ENCODE results near the gene RNF2. TPM values are rescaled to one million over a fixed set of nuclear protein-coding genes. Genes with fewer than 3 reads are reported as not detected.

Gene RNF2
- polyA plus RNA-seq, 3 donors: 15.5 to 25.2 (median 19.3) TPM

DNA sequence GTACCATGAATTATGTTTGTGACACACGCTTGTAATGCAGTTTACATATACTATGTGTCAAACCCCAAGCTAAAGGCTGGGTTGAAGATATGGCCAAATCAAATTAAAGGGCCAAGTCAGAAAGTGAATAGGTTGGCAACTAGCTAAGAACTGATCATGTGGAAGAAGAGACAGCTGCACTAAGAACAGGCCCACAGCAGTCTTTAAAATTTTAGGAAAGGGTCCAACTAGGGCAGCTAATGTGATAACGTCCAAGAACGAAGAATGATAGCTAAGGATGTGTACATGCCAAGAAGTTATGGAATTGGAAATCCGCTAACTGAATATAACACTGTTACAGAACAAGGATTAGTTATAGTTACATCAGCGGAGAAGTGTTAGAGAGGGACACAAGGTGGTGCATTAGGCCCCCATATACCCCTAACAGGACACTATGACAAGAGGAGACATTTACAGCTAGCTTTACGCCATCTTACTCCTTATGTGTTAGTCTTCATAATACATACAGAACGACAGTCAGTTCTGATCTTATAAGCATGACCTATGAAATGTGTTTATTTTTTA, 6.5 kb upstream of the RNF2 start:
- Mint-ChIP-seq H3K27ac (no peak overlapping the region), H3K9me3 (peaks cover 0 to 3% (median 0%) of the 10 kb centered on the region in 7 donors), H3K4me3 (no peak overlapping the region), H3K4me1 (peaks cover 10% of the 10 kb centered on the region), H3K27me3 (ENCODE audit: low read depth in 3 of 3) (peaks cover 1 to 3% (median 2%) of the 10 kb centered on the region in 3 donors), H3K36me3 (no peaks in the 10 kb centered on the region)
- no peaks in the 10 kb centered on the region for H3K27me3 ChIP-seq (ENCODE audit: control insufficient read depth in 2 of 2, insufficient read depth in 2 of 2, low read length in 2 of 2)
- H3K36me3 ChIP-seq (replicated peaks in 1 of 2; ENCODE audit: control insufficient read depth in 1 of 2, insufficient read depth in 2 of 2, low read length in 2 of 2): no peaks in the 10 kb centered on the region
- no peak overlapping the region for H3K4me3 ChIP-seq (replicated peaks in 1 of 3; ENCODE audit: low read depth in 2 of 3, low read length in 3 of 3)
- no peaks in the 10 kb centered on the region for H4K20me1 ChIP-seq (ENCODE audit: insufficient read depth, low read length)
- no peak overlapping the region for H3K27ac ChIP-seq (ENCODE audit: low read depth in 1 of 2, low read length in 2 of 2)
- no peaks in the 10 kb centered on the region for H3K79me2 ChIP-seq (ENCODE audit: insufficient read depth, low read length)
- H3K4me1 ChIP-seq (ENCODE audit: control insufficient read depth in 1 of 2, insufficient read depth in 2 of 2, low read length in 2 of 2): peaks cover 7 to 9% of the 10 kb centered on the region in 2 donors
- WGBS (ENCODE audit: insufficient coverage): no CpG with 5 or more reads among the region's 7 CpGs
- no peak for DNase-seq
- intact Hi-C loops (cut with micrococcal nuclease): no loop called here
- H3K4me2 ChIP-seq (replicated peaks; ENCODE audit: extremely low read depth, low read length, poor library complexity, severe bottlenecking): no peak overlapping the region
- H3K9ac ChIP-seq (ENCODE audit: insufficient read depth, low read length, poor library complexity, severe bottlenecking): no peak overlapping the region
- TF ChIP-seq, protein P1, sequence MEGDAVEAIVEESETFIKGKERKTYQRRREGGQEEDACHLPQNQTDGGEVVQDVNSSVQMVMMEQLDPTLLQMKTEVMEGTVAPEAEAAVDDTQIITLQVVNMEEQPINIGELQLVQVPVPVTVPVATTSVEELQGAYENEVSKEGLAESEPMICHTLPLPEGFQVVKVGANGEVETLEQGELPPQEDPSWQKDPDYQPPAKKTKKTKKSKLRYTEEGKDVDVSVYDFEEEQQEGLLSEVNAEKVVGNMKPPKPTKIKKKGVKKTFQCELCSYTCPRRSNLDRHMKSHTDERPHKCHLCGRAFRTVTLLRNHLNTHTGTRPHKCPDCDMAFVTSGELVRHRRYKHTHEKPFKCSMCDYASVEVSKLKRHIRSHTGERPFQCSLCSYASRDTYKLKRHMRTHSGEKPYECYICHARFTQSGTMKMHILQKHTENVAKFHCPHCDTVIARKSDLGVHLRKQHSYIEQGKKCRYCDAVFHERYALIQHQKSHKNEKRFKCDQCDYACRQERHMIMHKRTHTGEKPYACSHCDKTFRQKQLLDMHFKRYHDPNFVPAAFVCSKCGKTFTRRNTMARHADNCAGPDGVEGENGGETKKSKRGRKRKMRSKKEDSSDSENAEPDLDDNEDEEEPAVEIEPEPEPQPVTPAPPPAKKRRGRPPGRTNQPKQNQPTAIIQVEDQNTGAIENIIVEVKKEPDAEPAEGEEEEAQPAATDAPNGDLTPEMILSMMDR (IDR thresholded peaks at IDR 0.05): no peak
- H3K9me3 ChIP-seq (replicated peaks in 1 of 2; ENCODE audit: control insufficient read depth in 1 of 2, insufficient read depth in 1 of 2, low read length in 2 of 2): no peaks in the 10 kb centered on the region
- H2AFZ ChIP-seq (ENCODE audit: insufficient read depth, low read depth, low read length, poor library complexity, severe bottlenecking): no peak overlapping the region

DNA sequence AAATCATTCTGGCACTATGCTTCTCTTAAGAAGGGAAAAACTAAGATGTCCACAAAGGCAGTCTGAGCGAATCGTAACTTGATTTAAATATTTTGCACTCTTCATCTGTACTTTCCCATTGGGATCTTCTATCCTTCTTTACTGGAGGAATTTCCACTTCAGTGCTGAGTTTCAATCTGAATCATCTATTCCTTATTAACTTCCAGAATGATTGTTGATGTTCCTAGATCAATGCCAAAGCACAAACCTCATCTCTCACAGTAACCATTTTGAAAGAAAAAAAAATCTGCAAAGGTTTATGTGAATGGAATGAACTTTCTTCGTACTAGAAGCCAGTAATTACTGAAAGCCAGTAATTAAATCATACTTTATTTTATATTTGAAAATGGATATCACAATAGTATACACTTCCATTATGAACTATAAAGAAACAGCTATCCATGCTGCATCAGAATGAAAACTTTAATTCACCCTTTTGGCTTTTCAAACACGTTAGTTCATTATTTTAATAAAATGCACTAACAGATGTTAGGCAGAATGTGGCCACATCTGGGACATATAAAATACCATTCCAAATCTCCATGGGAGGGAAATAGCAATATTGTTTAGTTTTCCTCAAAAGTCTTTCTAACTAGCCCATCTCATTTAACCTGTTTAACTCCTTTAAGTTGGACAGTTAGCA, 5.5 kb upstream of the RNF2 start:
- no peak overlapping the region for H3K4me2 ChIP-seq (replicated peaks; ENCODE audit: extremely low read depth, low read length, poor library complexity, severe bottlenecking)
- Mint-ChIP-seq H3K9me3 (peaks cover 0 to 3% (median 0%) of the 10 kb centered on the region in 7 donors), H3K4me1 (peaks cover 14% of the 10 kb centered on the region), H3K27me3 (ENCODE audit: low read depth in 3 of 3) (peaks cover 1 to 3% (median 2%) of the 10 kb centered on the region in 3 donors), H3K36me3 (no peaks in the 10 kb centered on the region), H3K4me3 (no peak overlapping the region), H3K27ac (no peak overlapping the region)
- intact Hi-C loops (cut with micrococcal nuclease): loop anchor here in 1 of 2 donors (5.0 kb wide), 1 partner anchor 117 kb away; the partner anchor contains the start of genes SWT1 and TRMT1L
- H3K4me3 ChIP-seq (replicated peaks in 1 of 3; ENCODE audit: low read depth in 2 of 3, low read length in 3 of 3): no peak overlapping the region
- H3K27me3 ChIP-seq (ENCODE audit: control insufficient read depth in 2 of 2, insufficient read depth in 2 of 2, low read length in 2 of 2): no peaks in the 10 kb centered on the region
- H3K9me3 ChIP-seq (replicated peaks in 1 of 2; ENCODE audit: control insufficient read depth in 1 of 2, insufficient read depth in 1 of 2, low read length in 2 of 2): no peaks in the 10 kb centered on the region
- H3K27ac ChIP-seq (ENCODE audit: low read depth in 1 of 2, low read length in 2 of 2): no peak overlapping the region
- H3K36me3 ChIP-seq (replicated peaks in 1 of 2; ENCODE audit: control insufficient read depth in 1 of 2, insufficient read depth in 2 of 2, low read length in 2 of 2): no peaks in the 10 kb centered on the region
- no peaks in the 10 kb centered on the region for H3K79me2 ChIP-seq (ENCODE audit: insufficient read depth, low read length)
- H3K4me1 ChIP-seq (ENCODE audit: control insufficient read depth in 1 of 2, insufficient read depth in 2 of 2, low read length in 2 of 2): peaks cover 7 to 11% of the 10 kb centered on the region in 2 donors
- H2AFZ ChIP-seq (ENCODE audit: insufficient read depth, low read depth, low read length, poor library complexity, severe bottlenecking): no peak overlapping the region
- no peak for DNase-seq
- H4K20me1 ChIP-seq (ENCODE audit: insufficient read depth, low read length): no peaks in the 10 kb centered on the region
- WGBS (ENCODE audit: insufficient coverage): no CpG with 5 or more reads among the region's 4 CpGs
- H3K9ac ChIP-seq (ENCODE audit: insufficient read depth, low read length, poor library complexity, severe bottlenecking): no peak overlapping the region
- TF ChIP-seq, protein P1 (IDR thresholded peaks at IDR 0.05): no peak
